ENCODE results near the gene FBRSL1.

Gene FBRSL1

DNA sequence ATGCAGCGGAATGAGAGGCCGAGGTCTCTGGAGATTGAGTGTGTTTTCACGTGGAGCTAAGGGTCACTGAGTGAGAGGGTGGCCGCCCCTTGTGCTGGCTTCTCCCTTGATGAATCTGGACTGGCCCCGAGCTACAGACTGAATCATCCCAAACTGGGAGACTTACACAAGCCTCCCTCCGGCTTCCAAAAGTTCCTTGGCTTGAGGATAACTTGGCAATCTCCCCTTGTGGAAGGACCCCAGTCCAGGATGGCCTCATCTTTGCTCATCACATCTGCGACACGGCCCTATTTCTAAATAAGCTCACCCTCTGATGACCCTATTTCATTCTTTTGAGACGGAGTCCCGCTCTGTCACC lies 41.5 kb upstream of the FBRSL1 start:
- H3K4me1 ChIP-seq (ENCODE audit: control insufficient read depth, low read depth, low read length): no peaks in the 10 kb centered on the region
- peaks cover 61% of the 10 kb centered on the region for H3K27me3 ChIP-seq (ENCODE audit: control insufficient read depth, insufficient read depth, low read length)

GRCh38 chr12:132449565-132450417 lies 40.2 kb upstream of the FBRSL1 start:
- no peaks in the 10 kb centered on the region for H3K36me3 ChIP-seq (ENCODE audit: control insufficient read depth, low read depth, low read length)
- H3K9me3 ChIP-seq (ENCODE audit: control insufficient read depth, low read depth, low read length): no peaks in the 10 kb centered on the region
- H3K4me1 ChIP-seq (ENCODE audit: control insufficient read depth, low read depth, low read length): no peaks in the 10 kb centered on the region
- H3K27ac ChIP-seq (ENCODE audit: low read length): no peak overlapping the region
- peaks cover 69% of the 10 kb centered on the region for H3K27me3 ChIP-seq (ENCODE audit: control insufficient read depth, insufficient read depth, low read length)
- H3K9ac ChIP-seq (ENCODE audit: low read length): no peak overlapping the region
- H3K4me3 ChIP-seq (ENCODE audit: low read length): no peak overlapping the region

More for the DNA sequence above, 41.5 kb upstream of the FBRSL1 start:
- H3K36me3 ChIP-seq (ENCODE audit: control insufficient read depth, low read depth, low read length): no peaks in the 10 kb centered on the region
- H3K9me3 ChIP-seq (ENCODE audit: control insufficient read depth, low read depth, low read length): no peaks in the 10 kb centered on the region
- H3K27ac ChIP-seq (ENCODE audit: low read length): no peak overlapping the region
- no peak overlapping the region for H3K9ac ChIP-seq (ENCODE audit: low read length)
- H3K4me3 ChIP-seq (ENCODE audit: low read length): no peak overlapping the region

GRCh38 chr12:132450418-132451171 lies 39.4 kb upstream of the FBRSL1 start:
- Histone ChIP-seq H3K36me3 (ENCODE audit: control insufficient read depth, low read depth, low read length) (no peaks in the 10 kb centered on the region), H3K4me1 (ENCODE audit: control insufficient read depth, low read depth, low read length) (no peaks in the 10 kb centered on the region), H3K27ac (ENCODE audit: low read length) (no peak overlapping the region), H3K9me3 (ENCODE audit: control insufficient read depth, low read depth, low read length) (no peaks in the 10 kb centered on the region), H3K4me3 (ENCODE audit: low read length) (no peak overlapping the region), H3K27me3 (ENCODE audit: control insufficient read depth, insufficient read depth, low read length) (peaks cover 75% of the 10 kb centered on the region), H3K9ac (ENCODE audit: low read length) (no peak overlapping the region)

GRCh38 chr12:132451172-132451835 lies 38.6 kb upstream of the FBRSL1 start:
- H3K4me3 ChIP-seq (ENCODE audit: low read length): no peak overlapping the region
- no peak overlapping the region for H3K9ac ChIP-seq (ENCODE audit: low read length)
- H3K27me3 ChIP-seq (ENCODE audit: control insufficient read depth, insufficient read depth, low read length): peaks cover 82% of the 10 kb centered on the region
- H3K4me1 ChIP-seq (ENCODE audit: control insufficient read depth, low read depth, low read length): no peaks in the 10 kb centered on the region
- no peak overlapping the region for H3K27ac ChIP-seq (ENCODE audit: low read length)
- H3K9me3 ChIP-seq (ENCODE audit: control insufficient read depth, low read depth, low read length): no peaks in the 10 kb centered on the region
- no peaks in the 10 kb centered on the region for H3K36me3 ChIP-seq (ENCODE audit: control insufficient read depth, low read depth, low read length)

- H3K9me3 ChIP-seq (ENCODE audit: control insufficient read depth, low read depth, low read length): no peaks in the 10 kb centered on the region
Measured at GRCh38 chr12:132451836-132452195, 38.1 kb upstream of the FBRSL1 start.

DNA sequence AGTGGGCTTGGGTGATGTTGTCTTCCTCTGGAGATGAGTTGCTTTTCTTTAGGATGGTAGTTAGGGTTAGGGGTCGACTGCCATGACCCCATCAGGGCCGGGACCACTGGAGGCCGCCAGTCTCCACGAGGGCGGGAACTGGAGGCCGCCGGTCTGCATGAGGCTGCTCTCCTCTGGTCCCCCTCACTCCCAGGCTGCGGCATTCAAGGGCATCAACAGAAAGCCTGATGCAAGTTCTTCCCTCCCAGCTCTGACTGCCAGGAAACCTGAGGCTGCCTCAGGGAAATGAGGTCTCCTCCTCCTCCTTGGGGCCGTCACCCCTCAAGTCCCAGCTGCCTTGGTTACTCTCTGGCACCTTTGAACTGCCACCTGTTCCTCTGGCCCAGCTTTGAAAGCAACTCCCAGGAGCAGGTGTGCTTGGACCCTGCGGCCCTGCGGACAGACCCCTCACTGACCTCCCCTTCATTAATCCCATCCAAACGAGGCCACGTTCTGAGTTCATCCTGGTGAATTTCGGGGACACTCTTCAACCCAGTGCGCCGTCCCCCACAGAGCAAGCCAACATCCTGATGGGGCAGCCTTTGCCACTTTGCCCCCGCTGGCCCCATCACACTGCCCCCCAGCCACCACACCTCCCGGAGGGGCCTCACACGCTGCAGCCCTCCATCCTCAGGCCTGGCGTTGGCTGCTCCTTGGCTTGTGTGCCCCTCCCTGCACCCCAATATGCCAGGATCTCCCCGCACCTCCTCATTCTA lies 37.2 kb upstream of the FBRSL1 start:
- Histone ChIP-seq H3K36me3 (ENCODE audit: control insufficient read depth, low read depth, low read length) (no peaks in the 10 kb centered on the region), H3K4me1 (ENCODE audit: control insufficient read depth, low read depth, low read length) (no peaks in the 10 kb centered on the region), H3K9me3 (ENCODE audit: control insufficient read depth, low read depth, low read length) (no peaks in the 10 kb centered on the region), H3K9ac (ENCODE audit: low read length) (no peak overlapping the region), H3K4me3 (ENCODE audit: low read length) (no peak overlapping the region), H3K27me3 (ENCODE audit: control insufficient read depth, insufficient read depth, low read length) (peaks cover 87% of the 10 kb centered on the region), H3K27ac (ENCODE audit: low read length) (no peak overlapping the region)

More at GRCh38 chr12:132451836-132452195, 38.1 kb upstream of the FBRSL1 start:
- Histone ChIP-seq H3K9ac (ENCODE audit: low read length) (no peak overlapping the region), H3K27ac (ENCODE audit: low read length) (no peak overlapping the region), H3K36me3 (ENCODE audit: control insufficient read depth, low read depth, low read length) (no peaks in the 10 kb centered on the region), H3K4me1 (ENCODE audit: control insufficient read depth, low read depth, low read length) (no peaks in the 10 kb centered on the region), H3K4me3 (ENCODE audit: low read length) (no peak overlapping the region), H3K27me3 (ENCODE audit: control insufficient read depth, insufficient read depth, low read length) (peaks cover 87% of the 10 kb centered on the region)

DNA sequence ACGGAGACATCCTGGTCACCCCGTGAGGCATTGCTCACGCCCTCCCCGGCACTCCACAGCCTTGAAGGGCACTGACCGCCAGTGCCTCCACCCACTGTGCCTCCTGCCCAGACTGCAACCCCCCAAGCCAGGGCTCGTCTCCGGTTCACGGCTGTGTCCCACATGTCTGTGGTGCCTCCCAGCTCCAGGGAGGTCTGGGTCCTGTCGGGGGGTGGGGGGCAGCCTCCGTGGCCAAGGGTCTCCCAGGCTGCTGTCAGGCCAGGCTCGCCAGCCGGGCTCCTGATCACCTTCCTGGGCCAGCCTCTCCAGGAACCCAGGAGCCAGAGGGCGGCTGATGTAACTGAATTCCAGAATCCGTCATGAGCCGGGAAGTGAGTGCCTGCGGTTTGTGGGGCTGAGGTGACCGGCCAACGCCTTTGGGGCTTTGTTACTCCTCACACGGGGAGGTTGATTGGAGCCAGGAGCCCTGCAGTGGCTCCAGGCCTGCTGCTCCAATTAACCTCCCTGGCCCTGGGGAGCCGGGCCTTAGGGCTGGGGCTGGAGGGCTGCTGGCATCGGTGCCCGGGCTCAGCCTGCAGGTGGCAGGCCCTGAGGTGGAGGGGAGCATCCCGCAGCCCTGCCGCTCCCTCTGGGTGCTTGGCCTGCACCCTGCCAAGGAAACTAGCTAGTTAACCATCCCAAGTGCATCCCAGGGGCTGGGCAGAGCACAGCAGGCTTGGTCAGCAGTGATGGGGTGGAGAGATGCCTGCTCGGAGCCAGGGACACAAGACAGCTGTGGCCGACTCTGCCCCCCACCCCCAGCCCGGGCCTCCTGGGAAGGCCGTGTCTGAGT lies 36.4 kb upstream of the FBRSL1 start:
- Histone ChIP-seq H3K27me3 (ENCODE audit: control insufficient read depth, insufficient read depth, low read length) (peaks cover 84% of the 10 kb centered on the region), H3K36me3 (ENCODE audit: control insufficient read depth, low read depth, low read length) (no peaks in the 10 kb centered on the region), H3K4me1 (ENCODE audit: control insufficient read depth, low read depth, low read length) (no peaks in the 10 kb centered on the region), H3K4me3 (ENCODE audit: low read length) (no peak overlapping the region), H3K27ac (ENCODE audit: low read length) (no peak overlapping the region), H3K9ac (ENCODE audit: low read length) (no peak overlapping the region), H3K9me3 (ENCODE audit: control insufficient read depth, low read depth, low read length) (no peaks in the 10 kb centered on the region)

DNA sequence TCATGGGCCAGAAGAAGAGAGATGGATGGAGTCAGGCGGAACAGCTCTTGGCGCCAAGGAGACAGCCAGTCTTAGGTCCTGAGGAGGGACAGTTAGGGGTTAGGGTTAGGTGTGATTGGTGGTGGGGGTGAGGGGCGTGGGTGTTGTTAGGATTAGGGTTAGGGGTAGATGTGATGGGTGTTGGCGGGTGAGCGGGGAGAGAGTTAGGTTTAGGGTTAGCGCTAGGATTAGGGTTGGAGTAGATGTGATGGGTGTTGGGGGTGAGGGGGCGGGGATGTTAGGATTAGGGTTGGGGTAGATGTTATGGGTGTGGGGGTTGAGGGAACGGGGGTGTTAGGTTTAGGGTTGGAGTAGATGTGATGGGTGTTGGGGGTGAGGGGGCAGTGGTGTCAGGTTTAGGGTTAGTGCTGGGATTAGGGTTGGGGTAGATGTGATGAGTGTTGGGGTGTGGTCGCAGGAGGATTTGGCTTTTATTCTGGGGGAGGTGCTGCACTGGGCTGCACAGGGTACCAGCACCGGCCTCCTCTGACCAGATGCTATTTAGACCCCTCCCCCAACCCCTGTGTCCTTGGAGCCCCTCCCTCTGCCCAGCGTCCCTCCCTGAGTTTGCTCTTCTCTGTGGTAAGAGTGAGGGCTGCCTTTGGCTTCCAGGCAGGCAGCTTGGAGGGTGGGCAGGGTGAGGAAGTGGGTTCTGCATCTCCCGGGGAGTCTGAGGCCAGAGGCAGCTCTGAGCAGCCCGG lies 35.6 kb upstream of the FBRSL1 start:
- Histone ChIP-seq H3K27ac (ENCODE audit: low read length) (no peak overlapping the region), H3K4me3 (ENCODE audit: low read length) (no peak overlapping the region), H3K4me1 (ENCODE audit: control insufficient read depth, low read depth, low read length) (no peaks in the 10 kb centered on the region), H3K9me3 (ENCODE audit: control insufficient read depth, low read depth, low read length) (no peaks in the 10 kb centered on the region), H3K36me3 (ENCODE audit: control insufficient read depth, low read depth, low read length) (no peaks in the 10 kb centered on the region), H3K9ac (ENCODE audit: low read length) (no peak overlapping the region), H3K27me3 (ENCODE audit: control insufficient read depth, insufficient read depth, low read length) (peaks cover 88% of the 10 kb centered on the region)

GRCh38 chr12:132454933-132455418 lies 35.0 kb upstream of the FBRSL1 start:
- no peaks in the 10 kb centered on the region for H3K9me3 ChIP-seq (ENCODE audit: control insufficient read depth, low read depth, low read length)
- H3K9ac ChIP-seq (ENCODE audit: low read length): no peak overlapping the region
- H3K36me3 ChIP-seq (ENCODE audit: control insufficient read depth, low read depth, low read length): no peaks in the 10 kb centered on the region
- H3K27me3 ChIP-seq (ENCODE audit: control insufficient read depth, insufficient read depth, low read length): peaks cover 87% of the 10 kb centered on the region
- H3K27ac ChIP-seq (ENCODE audit: low read length): no peak overlapping the region
- no peak overlapping the region for H3K4me3 ChIP-seq (ENCODE audit: low read length)
- no peaks in the 10 kb centered on the region for H3K4me1 ChIP-seq (ENCODE audit: control insufficient read depth, low read depth, low read length)

DNA sequence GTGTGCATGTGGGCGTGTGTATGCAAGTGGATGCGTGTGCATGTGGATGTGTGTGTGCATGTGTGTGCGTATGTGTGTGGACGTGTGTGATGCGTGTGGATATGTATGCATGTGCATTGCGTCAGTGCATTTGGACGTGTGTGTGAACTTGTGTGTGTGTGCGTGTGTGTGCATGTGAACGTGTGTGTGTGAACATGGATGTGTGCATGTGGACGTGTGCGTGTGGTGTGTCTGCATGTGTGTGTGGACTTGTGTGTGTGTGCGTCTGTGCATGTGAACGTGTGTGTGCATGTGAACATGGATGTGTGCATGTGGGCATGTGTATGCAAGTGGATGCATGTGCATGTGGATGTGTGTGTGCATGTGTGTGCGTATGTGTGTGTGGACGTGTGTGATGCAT lies 34.4 kb upstream of the FBRSL1 start:
- Histone ChIP-seq H3K4me1 (ENCODE audit: control insufficient read depth, low read depth, low read length) (no peaks in the 10 kb centered on the region), H3K27me3 (ENCODE audit: control insufficient read depth, insufficient read depth, low read length) (peaks cover 81% of the 10 kb centered on the region), H3K9me3 (ENCODE audit: control insufficient read depth, low read depth, low read length) (no peaks in the 10 kb centered on the region), H3K9ac (ENCODE audit: low read length) (no peak overlapping the region), H3K36me3 (ENCODE audit: control insufficient read depth, low read depth, low read length) (no peaks in the 10 kb centered on the region), H3K4me3 (ENCODE audit: low read length) (no peak overlapping the region), H3K27ac (ENCODE audit: low read length) (no peak overlapping the region)
